ENCODE measurements around the gene ELAC1.

DNA sequence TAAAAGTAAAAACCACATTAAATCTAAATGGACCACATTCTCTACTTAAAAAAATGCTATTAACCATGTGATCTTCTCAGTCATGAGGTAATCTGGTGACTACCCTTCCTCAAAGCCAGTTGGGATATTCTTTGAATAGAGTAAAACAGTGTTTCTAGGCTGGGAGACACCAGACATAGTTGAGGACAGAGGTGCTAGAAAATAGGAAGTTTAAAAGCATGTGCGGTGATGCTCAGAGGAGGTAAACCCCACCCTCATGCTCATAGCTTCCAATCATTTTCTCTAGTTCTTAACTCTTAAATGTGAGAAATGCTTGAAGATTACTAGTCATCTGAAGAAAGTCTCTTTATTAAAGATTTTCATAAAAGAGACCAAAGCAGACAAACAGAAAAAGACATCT is 30.7 kb upstream of the ELAC1 start:
- TF ChIP-seq, protein P1, sequence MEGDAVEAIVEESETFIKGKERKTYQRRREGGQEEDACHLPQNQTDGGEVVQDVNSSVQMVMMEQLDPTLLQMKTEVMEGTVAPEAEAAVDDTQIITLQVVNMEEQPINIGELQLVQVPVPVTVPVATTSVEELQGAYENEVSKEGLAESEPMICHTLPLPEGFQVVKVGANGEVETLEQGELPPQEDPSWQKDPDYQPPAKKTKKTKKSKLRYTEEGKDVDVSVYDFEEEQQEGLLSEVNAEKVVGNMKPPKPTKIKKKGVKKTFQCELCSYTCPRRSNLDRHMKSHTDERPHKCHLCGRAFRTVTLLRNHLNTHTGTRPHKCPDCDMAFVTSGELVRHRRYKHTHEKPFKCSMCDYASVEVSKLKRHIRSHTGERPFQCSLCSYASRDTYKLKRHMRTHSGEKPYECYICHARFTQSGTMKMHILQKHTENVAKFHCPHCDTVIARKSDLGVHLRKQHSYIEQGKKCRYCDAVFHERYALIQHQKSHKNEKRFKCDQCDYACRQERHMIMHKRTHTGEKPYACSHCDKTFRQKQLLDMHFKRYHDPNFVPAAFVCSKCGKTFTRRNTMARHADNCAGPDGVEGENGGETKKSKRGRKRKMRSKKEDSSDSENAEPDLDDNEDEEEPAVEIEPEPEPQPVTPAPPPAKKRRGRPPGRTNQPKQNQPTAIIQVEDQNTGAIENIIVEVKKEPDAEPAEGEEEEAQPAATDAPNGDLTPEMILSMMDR (IDR thresholded peaks at IDR 0.05; ENCODE audit: insufficient read depth, low read length, poor library complexity, severe bottlenecking), result no peak
- no peak for TF ChIP-seq EZH2phosphoT487 (conservative IDR thresholded peaks at IDR 0.05; ENCODE audit: low read length)

Data from SU-DHL-6 (cell line).